H1 (cell line): Measurements from ENCODE around the gene APMAP. TPM values are rescaled to one million over a fixed set of nuclear protein-coding genes. Genes with fewer than 3 reads are reported as not detected.

ENCODE experiments used
- CHD7 ChIP-seq: fragments of 300-600 bp; sonication (generic); IDR thresholded peaks from 2 replicates; pipeline ENCODE4 v1.7.1; 2012; ENCODE audit warnings: low read length, moderate library complexity, mild to moderate bottlenecking, inconsistent platforms; ENCODE audit not compliant: insufficient replicate concordance
- MAFK ChIP-seq: IDR thresholded peaks from 2 replicates; pipeline ENCODE4 v1.6.1; 2012; ENCODE audit warnings: low read depth, mild to moderate bottlenecking, improper control_type of control experiment, low read length
- SIN3A ChIP-seq, 2 experiments: IDR thresholded peaks in 1 of 2; conservative IDR thresholded peaks in 1 of 2; 2 replicates each; pipeline ENCODE4 v1.6.1; 2011 to 2012; ENCODE audit warnings: low read length in 2 of 2, improper control_type of control experiment in 1 of 2, low read depth in 1 of 2, mild to moderate bottlenecking in 1 of 2
- polyA plus RNA-seq, 7 experiments: library from polyadenylated mRNA; depleted of rRNA in 3 of 7; stranded (reverse) in 5 of 7; unstranded in 2 of 7; fragments of >200 nt in 5 of 7; fragments of 200-250 nt in 2 of 7; gene quantifications; 1 replicate in 5 of 7; 2 replicates in 1 of 7; 4 replicates in 1 of 7; pipeline versions ENCODE4 v1.2.1 to v1.2.3, GENCODE V29; 2011 to 2013; ENCODE audit warnings: missing spikeins in 2 of 7, mixed read lengths in 2 of 7
- total RNA-seq: library from RNA; stranded (reverse); fragmentation: NEBNext Ultra II Directional; extraction: Animal tissue kit (Norgen Biotek cat#: 25700); gene quantifications from 2 replicates; pipeline ENCODE4 v1.2.1, GENCODE V29; 2021
- TF ChIP-seq, protein P1 (sequence below): IDR thresholded peaks from 2 replicates; pipeline ENCODE4 v1.6.1; 2012; ENCODE audit warnings: inconsistent platforms

APMAP gene
- total and polyA plus RNA-seq, 2 of the 8 experiments (the other 6 are each of a cell fraction or from before 2014, with no cell fraction given), result 31.3 to 66.0 TPM

DNA sequence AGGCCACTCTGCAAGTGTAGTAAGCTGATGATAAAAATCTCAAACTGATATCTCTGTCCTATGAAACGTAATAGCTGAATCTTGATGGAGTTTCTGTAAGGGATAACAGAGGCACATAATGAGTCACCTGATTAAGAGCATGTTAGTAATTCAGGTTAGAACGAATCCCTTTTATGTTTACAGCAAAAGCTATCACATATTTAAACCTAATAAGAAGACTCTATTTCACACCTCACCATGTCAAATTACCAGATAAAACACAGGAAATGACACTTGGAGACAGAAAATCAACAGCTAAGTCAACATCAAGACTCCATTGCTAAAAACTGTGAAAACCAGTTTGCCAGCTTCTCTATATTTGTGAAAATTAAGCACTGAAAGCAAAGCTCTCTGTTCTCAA is 31.7 kb downstream of the APMAP start (continued):
- TF ChIP-seq CHD7, result no peak
- no peak for TF ChIP-seq SIN3A (conservative IDR thresholded peaks at IDR 0.05 in 1 of 2, IDR thresholded peaks at IDR 0.05 in 1 of 2; ENCODE audit: low read depth in 1 of 2, low read length in 2 of 2)
- TF ChIP-seq, protein P1, sequence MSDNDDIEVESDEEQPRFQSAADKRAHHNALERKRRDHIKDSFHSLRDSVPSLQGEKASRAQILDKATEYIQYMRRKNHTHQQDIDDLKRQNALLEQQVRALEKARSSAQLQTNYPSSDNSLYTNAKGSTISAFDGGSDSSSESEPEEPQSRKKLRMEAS, result no peak
- TF ChIP-seq MAFK, result no peak
